ENCODE measurements around the gene CHRNB2. TPM values are rescaled to one million over a fixed set of nuclear protein-coding genes. Genes with fewer than 3 reads are reported as not detected.
A peak's percentile ranks its signal among the peaks of the same experiment; 100 is the strongest.

The CHRNB2 gene
- total and polyA plus RNA-seq, 8 donors, result under 0.01 to 0.38 (median 0.25) TPM; not detected in 4

DNA sequence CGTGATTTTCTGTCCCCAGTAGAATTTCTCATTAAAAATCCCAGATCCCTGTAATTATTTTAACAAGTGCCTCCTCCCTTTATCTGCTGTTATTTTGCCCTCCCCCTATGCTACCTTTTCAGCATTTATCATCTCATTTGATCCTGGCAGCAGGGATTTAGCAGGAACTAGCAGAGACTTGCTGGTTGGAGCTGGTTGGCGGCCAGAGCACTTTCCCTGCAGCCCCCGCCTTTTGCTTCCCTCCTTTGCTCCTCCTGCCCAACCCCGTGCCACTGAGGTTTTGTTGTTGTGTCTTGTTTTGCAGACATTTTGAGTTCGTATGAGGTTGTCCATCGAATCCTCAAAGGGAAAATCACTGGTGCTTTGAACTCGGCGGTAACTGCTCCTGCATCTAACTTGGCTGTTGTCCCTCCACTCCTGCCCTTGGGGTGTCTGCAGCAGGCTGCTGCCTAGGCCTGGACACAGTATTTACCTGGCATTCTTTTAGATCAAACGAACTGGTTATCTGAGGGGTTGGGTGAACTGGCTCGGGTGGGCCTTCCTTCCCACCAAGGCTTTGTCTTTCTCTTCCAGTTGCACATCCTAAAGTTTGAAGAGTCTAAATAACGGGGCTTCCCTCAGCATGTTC, 20.4 kb upstream of the CHRNB2 start:
- TF ChIP-seq POLR2AphosphoS5 (IDR thresholded peaks at IDR 0.05) (no peak), POLR2A (IDR thresholded peaks at IDR 0.05) (no peak), EP300 (IDR thresholded peaks at IDR 0.05) (no peak)
- TF ChIP-seq, protein P1, sequence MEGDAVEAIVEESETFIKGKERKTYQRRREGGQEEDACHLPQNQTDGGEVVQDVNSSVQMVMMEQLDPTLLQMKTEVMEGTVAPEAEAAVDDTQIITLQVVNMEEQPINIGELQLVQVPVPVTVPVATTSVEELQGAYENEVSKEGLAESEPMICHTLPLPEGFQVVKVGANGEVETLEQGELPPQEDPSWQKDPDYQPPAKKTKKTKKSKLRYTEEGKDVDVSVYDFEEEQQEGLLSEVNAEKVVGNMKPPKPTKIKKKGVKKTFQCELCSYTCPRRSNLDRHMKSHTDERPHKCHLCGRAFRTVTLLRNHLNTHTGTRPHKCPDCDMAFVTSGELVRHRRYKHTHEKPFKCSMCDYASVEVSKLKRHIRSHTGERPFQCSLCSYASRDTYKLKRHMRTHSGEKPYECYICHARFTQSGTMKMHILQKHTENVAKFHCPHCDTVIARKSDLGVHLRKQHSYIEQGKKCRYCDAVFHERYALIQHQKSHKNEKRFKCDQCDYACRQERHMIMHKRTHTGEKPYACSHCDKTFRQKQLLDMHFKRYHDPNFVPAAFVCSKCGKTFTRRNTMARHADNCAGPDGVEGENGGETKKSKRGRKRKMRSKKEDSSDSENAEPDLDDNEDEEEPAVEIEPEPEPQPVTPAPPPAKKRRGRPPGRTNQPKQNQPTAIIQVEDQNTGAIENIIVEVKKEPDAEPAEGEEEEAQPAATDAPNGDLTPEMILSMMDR (IDR thresholded peaks at IDR 0.05), result no peak
- H3K4me1 ChIP-seq, result peaks cover 11 to 45% (median 30%) of the 10 kb centered on the region in 4 donors
- DNase-seq, result peak; percentile 30 to 33
- 32 to 61% (median 43%) methylated on average over 11 of the region's 11 CpGs for WGBS, 5 donors
- no peaks in the 10 kb centered on the region for H3K9me3 ChIP-seq
- no peaks in the 10 kb centered on the region for H3K27me3 ChIP-seq
- H3K4me3 ChIP-seq, result no peak overlapping the region
- H3K36me3 ChIP-seq, result peaks cover 35 to 40% (median 37%) of the 10 kb centered on the region in 4 donors
- intact Hi-C loops (cut with DNase I; ENCODE audit: low total_unique reads), result no loop called here
- H3K27ac ChIP-seq, result peak overlapping the region in 4 of 5 donors; percentile 22 to 63 (median 47)

DNA sequence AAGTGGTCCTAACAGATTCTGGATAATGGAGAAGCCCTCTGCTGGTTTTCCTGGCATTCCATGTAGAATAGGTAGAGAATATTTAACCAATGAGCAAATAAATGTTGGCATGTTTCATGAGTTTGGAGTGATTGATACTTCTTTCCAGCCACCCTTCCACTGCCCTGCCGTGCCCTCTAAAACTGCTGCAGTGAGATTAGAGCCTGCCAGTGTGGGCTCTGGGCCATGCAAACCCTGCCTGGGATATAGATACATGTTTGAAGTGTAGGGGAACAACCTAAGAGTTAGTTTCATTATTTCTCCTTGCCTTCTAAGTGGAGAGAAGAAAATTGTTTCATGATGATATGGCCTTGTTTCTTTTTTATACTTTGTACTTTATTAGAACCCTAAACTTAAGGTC, 19.6 kb upstream of the CHRNB2 start:
- peak in 1 of 3 donors; percentile 27 for TF ChIP-seq POLR2AphosphoS5 (IDR thresholded peaks at IDR 0.05)
- TF ChIP-seq, protein P1 (IDR thresholded peaks at IDR 0.05), result no peak
- Histone ChIP-seq H3K36me3 (peaks cover 43 to 48% (median 45%) of the 10 kb centered on the region in 4 donors), H3K27me3 (no peaks in the 10 kb centered on the region), H3K9me3 (no peaks in the 10 kb centered on the region), H3K4me1 (peaks cover 11 to 53% (median 33%) of the 10 kb centered on the region in 4 donors), H3K27ac (peak overlapping the region in 3 of 5 donors; percentile 36 to 63 (median 58)), H3K4me3 (no peak overlapping the region)
- intact Hi-C loops (cut with DNase I; ENCODE audit: low total_unique reads), result no loop called here
- DNase-seq, result peak; percentile 53 to 86
- WGBS, 5 donors, result 13 to 31% (median 24%) methylated on average over 1 of the region's 1 CpG

DNA sequence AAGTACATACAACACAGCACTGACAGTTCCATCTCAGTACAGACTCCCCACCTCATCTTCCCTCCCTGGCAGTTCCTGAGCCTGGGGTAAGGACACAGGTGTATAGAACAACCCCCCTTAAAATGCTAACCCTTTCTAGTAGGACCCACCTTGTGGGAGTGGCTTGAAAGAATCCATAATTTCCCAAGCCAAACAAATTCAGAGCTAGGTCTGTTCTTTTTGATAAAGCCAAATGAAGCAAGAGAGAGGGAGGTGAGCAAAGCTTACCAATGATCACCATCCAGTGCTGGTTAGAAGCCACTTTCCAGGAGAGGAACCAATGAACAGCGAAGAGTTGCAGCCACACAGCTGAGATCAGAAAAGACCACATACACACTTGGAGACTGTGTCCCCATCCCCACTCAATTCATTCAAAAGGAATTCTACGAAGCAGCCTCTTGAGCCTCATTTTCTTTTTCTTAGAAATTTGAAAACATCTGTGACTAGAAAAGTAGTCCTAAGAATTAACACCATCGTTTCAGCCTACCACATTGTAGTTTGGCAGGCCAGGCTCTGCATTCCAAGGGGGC, 18.3 kb upstream of the CHRNB2 start:
- H3K27me3 ChIP-seq, result no peaks in the 10 kb centered on the region
- H3K27ac ChIP-seq, result peak overlapping the region in 2 of 5 donors; percentile 36 to 58
- peaks cover 56 to 60% (median 57%) of the 10 kb centered on the region in 4 donors for H3K36me3 ChIP-seq
- intact Hi-C loops (cut with DNase I; ENCODE audit: low total_unique reads), result no loop called here
- 70 to 83% (median 79%) methylated on average over 3 of the region's 3 CpGs for WGBS, 5 donors
- peaks cover 11 to 64% (median 40%) of the 10 kb centered on the region in 4 donors for H3K4me1 ChIP-seq
- H3K9me3 ChIP-seq, result no peaks in the 10 kb centered on the region
- DNase-seq, result no peak
- H3K4me3 ChIP-seq, result no peak overlapping the region
- TF ChIP-seq POLR2A (IDR thresholded peaks at IDR 0.05), result no peak
- TF ChIP-seq, protein P1 (IDR thresholded peaks at IDR 0.05), result no peak
- no peak for TF ChIP-seq EP300 (IDR thresholded peaks at IDR 0.05)
- TF ChIP-seq POLR2AphosphoS5 (IDR thresholded peaks at IDR 0.05), result no peak

DNA sequence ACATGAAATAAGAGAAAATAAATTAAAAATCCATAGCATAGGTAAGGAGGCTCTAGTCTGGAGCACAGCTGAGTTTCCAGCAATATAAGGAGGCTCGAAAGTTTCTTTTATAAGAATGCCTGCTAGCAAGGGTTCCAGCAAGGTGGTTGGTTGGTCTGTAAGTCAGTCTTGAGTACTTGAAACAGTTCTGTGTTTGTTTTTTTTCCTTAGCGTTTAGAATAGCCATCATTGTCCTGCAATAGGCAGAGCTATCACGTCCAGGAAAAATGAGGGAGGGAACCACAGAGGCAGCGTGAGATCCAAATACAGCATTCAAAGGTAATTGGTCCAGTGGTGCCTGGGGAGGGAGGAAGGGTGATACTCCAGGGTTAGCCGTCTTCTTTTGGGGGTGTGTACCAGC, 17.5 kb upstream of the CHRNB2 start:
- 44 to 63% (median 47%) methylated on average over 5 of the region's 5 CpGs for WGBS, 5 donors
- no peak overlapping the region for H3K4me3 ChIP-seq
- H3K27me3 ChIP-seq, result no peaks in the 10 kb centered on the region
- H3K4me1 ChIP-seq, result peaks cover 11 to 68% (median 43%) of the 10 kb centered on the region in 4 donors
- peaks cover 63 to 68% (median 65%) of the 10 kb centered on the region in 4 donors for H3K36me3 ChIP-seq
- DNase-seq, result no peak
- no peak overlapping the region for H3K27ac ChIP-seq
- intact Hi-C loops (cut with DNase I; ENCODE audit: low total_unique reads), result no loop called here
- H3K9me3 ChIP-seq, result no peaks in the 10 kb centered on the region
- TF ChIP-seq POLR2AphosphoS5 (IDR thresholded peaks at IDR 0.05) (no peak), EP300 (IDR thresholded peaks at IDR 0.05) (no peak), POLR2A (IDR thresholded peaks at IDR 0.05) (no peak)
- TF ChIP-seq, protein P1 (IDR thresholded peaks at IDR 0.05), result no peak

Data from stomach (tissue), 9 donors.